H9 (cell line): ENCODE results near the gene GET3. TPM values are rescaled to one million over a fixed set of nuclear protein-coding genes. Genes with fewer than 3 reads are reported as not detected.
A peak's percentile ranks its signal among the peaks of the same experiment; 100 is the strongest.

ENCODE experiments used
- DNase-seq: peaks from one replicate; pipeline ENCODE4 v3.0.0-alpha.2; 2017
- H2AFZ ChIP-seq: one replicate; pipeline ENCODE4 v1.6.1; 2013; ENCODE audit warnings: mild to moderate bottlenecking, low read length, control low read depth, moderate library complexity
- H2AK5ac ChIP-seq: 2 replicates; pipeline ENCODE4 v1.6.1; 2013; ENCODE audit warnings: low read length, control low read depth, mixed read lengths; ENCODE audit not compliant: insufficient read length
- H2BK120ac ChIP-seq: one replicate; pipeline ENCODE4 v1.6.1; 2013; ENCODE audit warnings: low read depth, mild to moderate bottlenecking, low read length, control low read depth, inconsistent platforms; ENCODE audit not compliant: poor library complexity, severe bottlenecking
- H2BK12ac ChIP-seq: 2 replicates; pipeline ENCODE4 v1.6.1; 2013; ENCODE audit warnings: low read length, control low read depth, mixed read lengths, low read depth; ENCODE audit not compliant: insufficient read length
- H2BK15ac ChIP-seq: 2 replicates; pipeline ENCODE4 v1.6.1; 2013; ENCODE audit warnings: low read depth, low read length, control low read depth
- H2BK20ac ChIP-seq: one replicate; pipeline ENCODE4 v1.6.1; 2013; ENCODE audit warnings: low read depth, mild to moderate bottlenecking, low read length, control low read depth, inconsistent platforms; ENCODE audit not compliant: poor library complexity, severe bottlenecking
- H2BK5ac ChIP-seq: 2 replicates; pipeline ENCODE4 v1.6.1; 2013; ENCODE audit warnings: low read length, control low read depth, mixed read lengths; ENCODE audit not compliant: insufficient read length
- H3K14ac ChIP-seq: 2 replicates; pipeline ENCODE4 v1.6.1; 2013; ENCODE audit warnings: low read length, control low read depth; ENCODE audit not compliant: insufficient read depth
- H3K18ac ChIP-seq: 2 replicates; pipeline ENCODE4 v1.6.1; 2013; ENCODE audit warnings: low read depth, mild to moderate bottlenecking, mixed read lengths, low read length, control low read depth; ENCODE audit not compliant: insufficient read length
- H3K23ac ChIP-seq: 2 replicates; pipeline ENCODE4 v1.6.1; 2013; ENCODE audit warnings: low read length, control low read depth, mixed read lengths, low read depth; ENCODE audit not compliant: insufficient read length
- H3K23me2 ChIP-seq: 2 replicates; pipeline ENCODE4 v1.6.1; 2013; ENCODE audit warnings: low read depth, mild to moderate bottlenecking, mixed read lengths, low read length, control low read depth; ENCODE audit not compliant: insufficient read length, poor library complexity, severe bottlenecking
- H3K27ac ChIP-seq: 2 replicates; pipeline ENCODE4 v1.5.1; 2013; ENCODE audit warnings: low read length, control low read depth, mixed read lengths, low read depth; ENCODE audit not compliant: insufficient read length
- H3K27me3 ChIP-seq: 2 replicates; pipeline ENCODE4 v1.6.1; 2013; ENCODE audit warnings: low read length, control low read depth, inconsistent platforms; ENCODE audit not compliant: insufficient read depth
- H3K4ac ChIP-seq: 2 replicates; pipeline ENCODE4 v1.6.1; 2013; ENCODE audit warnings: low read depth, mild to moderate bottlenecking, control low read depth, inconsistent platforms, low read length, moderate library complexity
- H3K4me1 ChIP-seq: 2 replicates; pipeline ENCODE4 v1.6.1; 2013; ENCODE audit warnings: low read length, control low read depth, inconsistent platforms; ENCODE audit not compliant: insufficient read depth
- H3K4me2 ChIP-seq: 2 replicates; pipeline ENCODE4 v1.6.1; 2013; ENCODE audit warnings: low read length, control low read depth, mixed read lengths; ENCODE audit not compliant: insufficient read length, insufficient read depth
- H3K56ac ChIP-seq: 2 replicates; pipeline ENCODE4 v1.6.1; 2013; ENCODE audit warnings: low read depth, mild to moderate bottlenecking, mixed read lengths, low read length, control low read depth; ENCODE audit not compliant: insufficient read length
- H3K79me1 ChIP-seq: 2 replicates; pipeline ENCODE4 v1.6.1; 2013; ENCODE audit warnings: low read depth, mild to moderate bottlenecking, moderate library complexity, low read length, control low read depth, inconsistent platforms; ENCODE audit not compliant: insufficient read depth, poor library complexity, severe bottlenecking
- H3K79me2 ChIP-seq: 2 replicates; pipeline ENCODE4 v1.6.1; 2013; ENCODE audit warnings: low read length, control low read depth, inconsistent platforms; ENCODE audit not compliant: insufficient read depth
- H3K9ac ChIP-seq: 2 replicates; pipeline ENCODE4 v1.6.1; 2013; ENCODE audit warnings: low read length, control low read depth, mixed read lengths; ENCODE audit not compliant: insufficient read length; ENCODE audit errors: extremely low read depth
- H3K9me3 ChIP-seq: one replicate; pipeline ENCODE4 v1.6.1; 2013; ENCODE audit warnings: low read depth, low read length, inconsistent platforms; ENCODE audit not compliant: control insufficient read depth
- H3T11ph ChIP-seq: one replicate; pipeline ENCODE4 v1.6.1; 2013; ENCODE audit warnings: mild to moderate bottlenecking, low read length, control low read depth, inconsistent platforms
- H4K20me1 ChIP-seq: one replicate; pipeline ENCODE4 v1.6.1; 2013; ENCODE audit not compliant: control insufficient read depth, insufficient read length, insufficient read depth
- H4K5ac ChIP-seq: 2 replicates; pipeline ENCODE4 v1.6.1; 2013; ENCODE audit warnings: low read depth, mild to moderate bottlenecking, mixed read lengths, low read length, control low read depth; ENCODE audit not compliant: insufficient read length
- H4K8ac ChIP-seq: replicated peaks from 2 replicates; pipeline ENCODE4 v1.6.1; 2013; ENCODE audit warnings: low read length, control low read depth, mixed read lengths, low read depth; ENCODE audit not compliant: insufficient read length
- H4K91ac ChIP-seq: 2 replicates; pipeline ENCODE4 v1.6.1; 2013; ENCODE audit warnings: low read depth, mild to moderate bottlenecking, moderate library complexity, mixed read lengths, low read length, control low read depth; ENCODE audit not compliant: insufficient read length
- H3K27ac Mint-ChIP-seq, 3 experiments: 2 replicates in 2 of 3; 3 replicates in 1 of 3; pipeline ENCODE4 v1.8.0; 2020 to 2021; ENCODE audit warnings: mixed read lengths in 3 of 3, mild to moderate bottlenecking in 1 of 3, moderate library complexity in 1 of 3
- H3K27me3 Mint-ChIP-seq: 2 replicates; pipeline ENCODE4 v1.8.0; 2021; ENCODE audit warnings: low read depth, mild to moderate bottlenecking, moderate library complexity, mixed read lengths
- H3K36me3 Mint-ChIP-seq, 3 experiments: 2 replicates in 2 of 3; 3 replicates in 1 of 3; pipeline ENCODE4 v1.8.0; 2020 to 2021; ENCODE audit warnings: low read depth in 3 of 3, mixed read lengths in 3 of 3; ENCODE audit not compliant: insufficient read depth in 1 of 3
- H3K4me1 Mint-ChIP-seq, 2 experiments: 2 replicates each; pipeline ENCODE4 v1.8.0; 2020; ENCODE audit warnings: mixed read lengths in 2 of 2
- H3K4me3 Mint-ChIP-seq, 2 experiments: 2 replicates in 1 of 2; 3 replicates in 1 of 2; pipeline ENCODE4 v1.8.0; 2020 to 2021; ENCODE audit warnings: mild to moderate bottlenecking in 2 of 2, mixed read lengths in 2 of 2, moderate library complexity in 1 of 2
- H3K9me3 Mint-ChIP-seq, 2 experiments: 2 replicates in 1 of 2; 3 replicates in 1 of 2; pipeline ENCODE4 v1.8.0; 2020; ENCODE audit warnings: mild to moderate bottlenecking in 2 of 2, mixed read lengths in 2 of 2, moderate library complexity in 1 of 2
- CTCF ChIP-seq: fragments of 200-600 bp; sonication (generic); conservative IDR thresholded peaks from 3 replicates; pipeline ENCODE4 v1.8.0; 2021; ENCODE audit warnings: antibody characterized with exemption, mild to moderate bottlenecking
- WGBS: extraction: QIAGEN DNeasy Blood & Tissue Kit; methylation state at CpG from one replicate; pipeline ENCODE4 v1.1.7; 2013; ENCODE audit warnings: missing lambda C conversion rate, low lambda C conversion rate, mixed read lengths; ENCODE audit not compliant: insufficient read length; ENCODE audit errors: extremely low coverage; 5-methylcytosine and 5-hydroxymethylcytosine counted together
- total RNA-seq: library from RNA; stranded (reverse); gene quantifications from 2 replicates; pipeline ENCODE4 v1.2.1, GENCODE V29; 2021

The GET3 gene
- total RNA-seq, 1 experiment from 2014 or later: 81.6 TPM

- Histone ChIP-seq H4K5ac (no peak within 1 kb of the TSS), H2BK20ac (no peak within 1 kb of the TSS), H3K4me2 (peak within 1 kb of the TSS; percentile 29), H3K14ac (no peak within 1 kb of the TSS), H2BK12ac (no peak within 1 kb of the TSS), H3K4ac (no peak within 1 kb of the TSS), H4K20me1 (no peaks in the 10 kb centered on the region), H3K23ac (no peak within 1 kb of the TSS), H2AK5ac (no peak within 1 kb of the TSS), H3K27ac (no peak within 1 kb of the TSS), H2BK120ac (no peak within 1 kb of the TSS), H3K9me3 (no peaks in the 10 kb centered on the region), H3K79me1 (no peaks in the 10 kb centered on the region), H3K9ac (no peak within 1 kb of the TSS), H3K23me2 (peaks cover 6% of the 10 kb centered on the region), H3T11ph (no peak within 1 kb of the TSS), H3K56ac (no peak within 1 kb of the TSS), H3K79me2 (no peaks in the 10 kb centered on the region), H3K4me1 (no peaks in the 10 kb centered on the region), H4K8ac (no peak within 1 kb of the TSS), H3K27me3 (no peaks in the 10 kb centered on the region), H2AFZ (no peak within 1 kb of the TSS), H2BK15ac (no peak within 1 kb of the TSS), H3K18ac (no peak within 1 kb of the TSS), H2BK5ac (no peak within 1 kb of the TSS), H4K91ac (no peak within 1 kb of the TSS)
- TF ChIP-seq CTCF: no peak
- Mint-ChIP-seq H3K36me3 (peaks cover 16 to 17% (median 17%) of the 10 kb centered on the region in 3 experiments), H3K4me1 (peaks cover 18 to 35% of the 10 kb centered on the region in 2 experiments), H3K27me3 (peaks cover 66% of the 10 kb centered on the region), H3K9me3 (peaks cover 3 to 5% of the 10 kb centered on the region in 2 experiments; a peak in 3 of 5 replicates), H3K4me3 (peak within 1 kb of the TSS; percentile 49 to 79), H3K27ac (no peak within 1 kb of the TSS)
- DNase-seq: peak; percentile 69
- WGBS: no CpG with 5 or more reads among the region's 14 CpGs
Observed at GRCh38 chr19:12751635-12752034, 14.3 kb downstream of the GET3 start, which contains the start of gene BEST2. Gene BEST2 (plus strand): TSS chr19:12751791. CDS start chr19:12752593, 802 bp downstream.
